HepG2 (cell line): ENCODE data around the gene TSPAN31. TPM values are rescaled to one million over a fixed set of nuclear protein-coding genes. Genes with fewer than 3 reads are reported as not detected.

Experiments
- ATAC-seq: fragments of 200-7000 bp; cut with Tn5 transposase; 3 replicates; pipeline ENCODE4 v1.9.1; 2020; ENCODE audit warnings: mild to moderate bottlenecking, moderate library complexity
- BruUV-seq: library from RNA; stranded (reverse); fragments of 400-500 nt; replicated peaks from 2 replicates; lab custom pipeline; 2021; lab: Mats Ljungman, UMichigan
- CTCF ChIA-PET: fragments of 300-600 bp; formaldehyde crosslinking; extraction: SDS; loops from one replicate; lab custom pipeline; 2021; ENCODE audit warnings: low total read pairs, inconsistent platforms, low intra/inter-chr PET ratio; lab: Yijun Ruan, JAX
- POLR2A ChIA-PET: fragments of 350-600 bp; sonication (Branson Sonifier 250); formaldehyde crosslinking; loops from one replicate; lab custom pipeline; 2020; ENCODE audit warnings: antibody characterized with exemption, inconsistent platforms; lab: Yijun Ruan, JAX
- DNase-seq: peaks from one replicate; pipeline ENCODE4 v3.0.0-alpha.2; 2015; ENCODE audit warnings: low spot score
- FAIRE-seq: peaks from 3 replicates; lab custom pipeline; 2011; peaks lifted over from hg19 to GRCh38; lab: Jason Lieb, UNC
- H2AFZ ChIP-seq: one replicate; pipeline ENCODE4 v1.6.1; 2011; ENCODE audit warnings: low read length, inconsistent platforms
- H3K27ac ChIP-seq: fragments of 300-600 bp; 3 replicates; pipeline ENCODE4 v1.8.0; 2011; ENCODE audit warnings: mixed run types, mild to moderate bottlenecking, mixed read lengths, low read length, inconsistent platforms; ENCODE audit not compliant: insufficient read depth; ENCODE audit errors: extremely low read length
- H3K27me3 ChIP-seq, 2 experiments: fragments of 200-600 bp in 1 of 2; 2 replicates in 1 of 2; 3 replicates in 1 of 2; pipeline versions ENCODE4 v1.6.0 to v1.8.0; 2011; ENCODE audit warnings: low read length in 2 of 2, mild to moderate bottlenecking in 2 of 2, moderate library complexity in 2 of 2, inconsistent platforms in 1 of 2; ENCODE audit not compliant: insufficient read depth in 2 of 2, control insufficient read depth in 1 of 2
- H3K36me3 ChIP-seq, 2 experiments: fragments of 200-600 bp in 1 of 2; replicated peaks in 1 of 2; 2 replicates in 1 of 2; 3 replicates in 1 of 2; pipeline versions ENCODE4 v1.5.1 to v1.8.0; 2011; ENCODE audit warnings: low read length in 2 of 2, inconsistent platforms in 1 of 2; ENCODE audit not compliant: insufficient read depth in 2 of 2, control insufficient read depth in 1 of 2
- H3K4me1 ChIP-seq: 2 replicates; pipeline ENCODE4 v1.5.1; 2012; ENCODE audit warnings: low read length, inconsistent platforms; ENCODE audit not compliant: insufficient read depth
- H3K4me2 ChIP-seq: 2 replicates; pipeline ENCODE4 v1.6.0; 2011; ENCODE audit warnings: low read depth, low read length, inconsistent platforms
- H3K4me3 ChIP-seq, 3 experiments: fragments of 200-600 bp in 1 of 3; sonication (generic), shearing (Covaris generic) in 1 of 3; replicated peaks in 1 of 3; 2 replicates each; pipeline ENCODE4 v1.5.1; 2011 to 2016; ENCODE audit warnings: low read length in 3 of 3, inconsistent platforms in 2 of 3, low read depth in 2 of 3, mild to moderate bottlenecking in 2 of 3, control low read depth in 1 of 3, mixed read lengths in 1 of 3; ENCODE audit not compliant: insufficient read depth in 1 of 3
- H3K79me2 ChIP-seq: one replicate; pipeline ENCODE4 v1.6.1; 2011; ENCODE audit warnings: low read length, inconsistent platforms; ENCODE audit not compliant: insufficient read depth
- H3K9ac ChIP-seq: 2 replicates; pipeline ENCODE4 v1.6.0; 2011; ENCODE audit warnings: mild to moderate bottlenecking, low read depth, low read length, inconsistent platforms; ENCODE audit not compliant: insufficient read depth
- H3K9me3 ChIP-seq: 2 replicates; pipeline ENCODE4 v1.5.1; 2012; ENCODE audit warnings: mild to moderate bottlenecking, low read length
- H4K20me1 ChIP-seq: 2 replicates; pipeline ENCODE4 v1.6.0; 2011; ENCODE audit warnings: inconsistent platforms, mild to moderate bottlenecking, low read length, moderate library complexity; ENCODE audit not compliant: insufficient read depth
- ARID2 ChIP-seq: sonication (generic); formaldehyde crosslinking; IDR thresholded peaks from 2 replicates; pipeline ENCODE4 v1.8.1; 2022; ENCODE audit warnings: mild to moderate bottlenecking, missing genetic modification reagents, borderline replicate concordance
- CENPBD1 ChIP-seq: sonication (generic); formaldehyde crosslinking; IDR thresholded peaks from 2 replicates; pipeline ENCODE4 v1.8.0; 2022; ENCODE audit warnings: missing genetic modification reagents, low read depth, mild to moderate bottlenecking, borderline replicate concordance
- EED ChIP-seq: sonication (generic); formaldehyde crosslinking; IDR thresholded peaks from 2 replicates; pipeline ENCODE4 v1.5.0; 2020; ENCODE audit warnings: mild to moderate bottlenecking, missing genetic modification reagents
- HNRNPLL ChIP-seq: fragments of 200-400 bp; formaldehyde crosslinking; IDR thresholded peaks from 2 replicates; pipeline ENCODE4 v1.6.1; 2017; ENCODE audit warnings: mild to moderate bottlenecking, low read depth, low read length; ENCODE audit not compliant: poor library complexity, severe bottlenecking
- KDM1A ChIP-seq: IDR thresholded peaks from 2 replicates; pipeline ENCODE4 v1.6.1; 2016; ENCODE audit warnings: missing compliant biosample characterization
- KLF11 ChIP-seq: IDR thresholded peaks from 2 replicates; pipeline ENCODE4 v1.6.1; 2016; ENCODE audit warnings: missing compliant biosample characterization
- MBNL3 ChIP-seq: fragments of 250-450 bp; sonication (Bioruptor Pico); conservative IDR thresholded peaks from 2 replicates; pipeline ENCODE4 v1.8.0; 2022; ENCODE audit warnings: mild to moderate bottlenecking, inconsistent platforms
- MXD1 ChIP-seq: sonication (generic); formaldehyde crosslinking; IDR thresholded peaks from 2 replicates; pipeline ENCODE4 v1.4.0; 2020; ENCODE audit warnings: mild to moderate bottlenecking, missing genetic modification reagents
- PLRG1 ChIP-seq: fragments of 450-650 bp; conservative IDR thresholded peaks from 2 replicates; pipeline ENCODE4 v1.6.1; 2016
- PRPF4 ChIP-seq: fragments of 200-400 bp; formaldehyde crosslinking; IDR thresholded peaks from 2 replicates; pipeline ENCODE4 v1.6.1; 2016; ENCODE audit warnings: low read length, low read depth; ENCODE audit not compliant: poor library complexity, severe bottlenecking
- RCOR2 ChIP-seq: IDR thresholded peaks from 2 replicates; pipeline ENCODE4 v1.6.1; 2016; ENCODE audit warnings: missing biosample characterization, missing genetic modification reagents
- RFX5 ChIP-seq: IDR thresholded peaks from 2 replicates; pipeline ENCODE4 v1.6.1; 2011; ENCODE audit warnings: low read depth, low read length, improper control_type of control experiment
- SOX5 ChIP-seq: IDR thresholded peaks from 2 replicates; pipeline ENCODE4 v1.6.1; 2016; ENCODE audit warnings: borderline replicate concordance
- SUZ12 ChIP-seq: fragments of 150-350 bp; IDR thresholded peaks from 2 replicates; pipeline ENCODE4 v1.6.1; 2014; ENCODE audit warnings: low read depth, low read length
- THAP8 ChIP-seq: sonication (generic); formaldehyde crosslinking; IDR thresholded peaks from 2 replicates; pipeline ENCODE4 v1.5.1; 2020; ENCODE audit warnings: missing genetic modification reagents, mild to moderate bottlenecking, borderline replicate concordance
- ZNF280D ChIP-seq: sonication (generic); formaldehyde crosslinking; IDR thresholded peaks from 2 replicates; pipeline ENCODE4 v1.5.1; 2020; ENCODE audit warnings: mild to moderate bottlenecking, missing genetic modification reagents
- ZNF33A ChIP-seq: sonication (generic); formaldehyde crosslinking; IDR thresholded peaks from 2 replicates; pipeline ENCODE4 v1.5.1; 2020; ENCODE audit warnings: missing genetic modification reagents, mild to moderate bottlenecking, moderate library complexity, borderline replicate concordance
- ZNF546 ChIP-seq: sonication (generic); formaldehyde crosslinking; conservative IDR thresholded peaks from 2 replicates; pipeline ENCODE4 v1.8.1; 2023; ENCODE audit warnings: mild to moderate bottlenecking, missing genetic modification reagents
- ZNF556 ChIP-seq: sonication (generic); formaldehyde crosslinking; IDR thresholded peaks from 2 replicates; pipeline ENCODE4 v1.4.0; 2020; ENCODE audit warnings: mild to moderate bottlenecking, missing genetic modification reagents, borderline replicate concordance
- ZNF562 ChIP-seq: sonication (generic); formaldehyde crosslinking; IDR thresholded peaks from 2 replicates; pipeline ENCODE4 v1.8.0; 2022; ENCODE audit warnings: missing genetic modification reagents, borderline replicate concordance
- WGBS: methylation state at CpG from one replicate; pipeline ENCODE4 v1.1.6; 2017; ENCODE audit warnings: low lambda C conversion rate; 5-methylcytosine and 5-hydroxymethylcytosine counted together
- in situ Hi-C: cut with HindIII; loops from 2 replicates; pipeline ENCODE4 v1.10.0; 2017; ENCODE audit warnings: low pct_unique_long_range_greater_than_20kb; ENCODE audit not compliant: extremely low pct_ligation_motif_present
- intact Hi-C: fragments of 100-400 bp; cut with micrococcal nuclease; formaldehyde crosslinking; loops from one replicate; pipeline ENCODE4 v1.10.0; 2022; ENCODE audit not compliant: unreplicated experiment
- polyA plus RNA-seq, 8 experiments: library from polyadenylated mRNA; depleted of rRNA in 3 of 8; stranded (reverse) in 7 of 8; unstranded in 1 of 8; fragments of >200 nt; fragmentation: Illumina TruSeq in 4 of 8; extraction: Trizol in 4 of 8; gene quantifications; 2 replicates each; pipeline versions ENCODE4 v1.2.1 to v1.2.3, GENCODE V29; 2011 to 2016; ENCODE audit warnings: low read depth in 4 of 8, missing spikeins in 1 of 8, mixed read lengths in 1 of 8; ENCODE audit not compliant: insufficient read depth in 1 of 8
- total RNA-seq, 5 experiments: library from RNA; depleted of rRNA; stranded (reverse); fragments of >200 nt; fragmentation: Illumina TruSeq; extraction: Trizol; gene quantifications; 2 replicates each; pipeline ENCODE4 v1.2.3, GENCODE V29; 2016; ENCODE audit warnings: low read depth in 1 of 5
- TF ChIP-seq, protein P1 (sequence below): sonication (generic); formaldehyde crosslinking; IDR thresholded peaks from 2 replicates; pipeline ENCODE4 v1.4.0; 2020; ENCODE audit warnings: missing genetic modification reagents, low read depth, mild to moderate bottlenecking, borderline replicate concordance

Gene TSPAN31
- total and polyA plus RNA-seq, 2 of the 13 experiments (the other 11 are each of a cell fraction or from before 2014, with no cell fraction given): 10.4 to 24.6 TPM

DNA sequence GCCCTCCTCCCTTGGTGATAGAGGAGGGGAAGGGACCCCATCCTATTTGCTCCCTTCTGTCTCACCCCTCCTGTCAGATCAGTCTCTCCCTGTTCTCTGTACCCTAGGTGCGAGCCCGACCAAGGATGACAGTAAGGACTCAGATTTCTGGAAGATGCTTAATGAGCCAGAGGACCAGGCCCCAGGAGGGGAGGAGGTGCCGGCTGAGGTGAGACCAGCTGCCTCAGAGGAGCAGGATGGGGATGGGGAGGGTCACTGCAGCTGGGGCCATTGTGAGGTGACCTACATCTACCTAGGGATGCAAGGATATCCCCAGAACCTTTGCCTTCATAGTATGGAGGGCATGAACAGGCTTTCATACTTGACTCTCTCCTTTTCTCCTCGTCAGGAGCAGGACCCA is 28.5 kb upstream of the TSPAN31 start (continued):
- no peak for TF ChIP-seq ZNF280D (CRISPR knock-in tag)
- TF ChIP-seq SUZ12: no peak
- no peak for TF ChIP-seq KDM1A (CRISPR knock-in tag)
- TF ChIP-seq MBNL3 (CRISPR knock-in tag): no peak
- TF ChIP-seq THAP8: no peak
- TF ChIP-seq KLF11 (CRISPR knock-in tag): no peak
- TF ChIP-seq PRPF4: no peak
- TF ChIP-seq ZNF562 (CRISPR knock-in tag): no peak

DNA sequence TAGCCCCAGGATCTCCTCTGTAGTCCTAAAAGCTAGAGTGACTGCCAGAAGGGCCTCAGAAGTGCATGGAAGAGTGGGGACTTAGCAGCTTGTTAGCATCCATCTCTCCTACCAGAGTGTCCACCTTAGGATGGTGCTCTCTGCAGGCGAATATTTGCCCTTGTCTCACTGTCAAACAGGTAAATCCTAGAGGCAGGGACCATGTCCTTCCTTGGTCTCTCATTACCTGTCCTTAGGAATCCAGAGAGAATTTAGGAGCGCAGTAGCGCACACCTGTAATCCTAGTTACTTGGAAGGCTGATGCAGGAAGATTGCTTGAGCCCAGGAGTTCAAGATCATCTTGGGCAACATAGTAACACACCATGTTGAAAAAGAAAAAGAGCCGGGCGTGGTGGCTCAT is 27.7 kb upstream of the TSPAN31 start:
- Histone ChIP-seq H3K79me2 (no peaks in the 10 kb centered on the region), H3K4me1 (peaks cover 5% of the 10 kb centered on the region; the same call in 1 of the 2 replicates), H3K27ac (no peak overlapping the region), H3K9me3 (no peaks in the 10 kb centered on the region), H3K4me2 (no peak overlapping the region), H4K20me1 (no peaks in the 10 kb centered on the region), H2AFZ (no peak overlapping the region), H3K36me3 (peaks cover 19 to 61% of the 10 kb centered on the region in 2 experiments), H3K4me3 (no peak overlapping the region), H3K9ac (no peak overlapping the region), H3K27me3 (no peaks in the 10 kb centered on the region)
- DNase-seq (no peak), ATAC-seq (no peak), FAIRE-seq (no peak)
- no TSS peak for BruUV-seq
- intact Hi-C loops: no loop called here
- in situ Hi-C loops: no loop called here
- CTCF ChIA-PET: no interaction called here
- POLR2A ChIA-PET: interaction anchor here (1.0 kb wide), 1 partner anchor 9 kb away, joined by 3 read pairs; no protein-coding TSS in a partner anchor
- 100% methylated on average over 5 of the region's 5 CpGs for WGBS
- TF ChIP-seq HNRNPLL: no peak
- no peak for TF ChIP-seq ARID2 (CRISPR knock-in tag)
- no peak for TF ChIP-seq ZNF546 (CRISPR knock-in tag)
- TF ChIP-seq EED: no peak
- no peak for TF ChIP-seq RFX5
- no peak for TF ChIP-seq PLRG1
- TF ChIP-seq MXD1 (CRISPR knock-in tag): no peak
- TF ChIP-seq CENPBD1 (CRISPR knock-in tag): no peak
- no peak for TF ChIP-seq ZNF33A (CRISPR knock-in tag)
- no peak for TF ChIP-seq RCOR2
- no peak for TF ChIP-seq SOX5 (CRISPR knock-in tag)
- TF ChIP-seq ZNF556 (CRISPR knock-in tag): no peak
- TF ChIP-seq, protein P1, sequence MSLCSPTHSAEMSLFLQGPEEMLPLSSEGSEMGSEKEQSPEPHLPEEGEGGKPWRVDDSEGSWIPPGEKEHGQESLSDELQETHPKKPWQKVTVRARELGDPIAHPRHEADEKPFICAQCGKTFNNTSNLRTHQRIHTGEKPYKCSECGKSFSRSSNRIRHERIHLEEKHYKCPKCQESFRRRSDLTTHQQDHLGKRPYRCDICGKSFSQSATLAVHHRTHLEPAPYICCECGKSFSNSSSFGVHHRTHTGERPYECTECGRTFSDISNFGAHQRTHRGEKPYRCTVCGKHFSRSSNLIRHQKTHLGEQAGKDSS (CRISPR knock-in tag): no peak
